SHP77 (cell line): ENCODE measurements around the gene ERCC1.

Experiments used
- DNase-seq, 2 experiments: peaks; one replicate each; lab custom pipeline; 2025; lab: John Stamatoyannopoulos, UW

The ERCC1 gene

GRCh38 chr19:45405435-45406225 is 18.1 kb downstream of the ERCC1 start:
- DNase-seq: peak; percentile 77 to 83

- DNase-seq: peak; percentile 30 to 65
These were observed 18.9 kb downstream of the ERCC1 start, which contains the start of gene PPP1R13L for GRCh38 chr19:45404557-45405434. TSS of gene PPP1R13L (minus strand) at chr19:45405069. CDS start at chr19:45398318, 6,751 bp downstream.

- DNase-seq: peak; percentile 12 to 55
These were observed 19.7 kb downstream of the ERCC1 start for GRCh38 chr19:45403781-45404556.

- DNase-seq: no peak
These were observed 20.4 kb downstream of the ERCC1 start for GRCh38 chr19:45403272-45403671.

- no peak for DNase-seq
These were observed 21.2 kb downstream of the ERCC1 start for GRCh38 chr19:45402298-45403061.

GRCh38 chr19:45401815-45402214 is 21.9 kb downstream of the ERCC1 start:
- DNase-seq: no peak

GRCh38 chr19:45400192-45400591 is 23.5 kb downstream of the ERCC1 start:
- no peak for DNase-seq

GRCh38 chr19:45395821-45396617 is 27.7 kb downstream of the ERCC1 start:
- no peak for DNase-seq

GRCh38 chr19:45391871-45392665 is 31.6 kb downstream of the ERCC1 start:
- DNase-seq: no peak

- DNase-seq: no peak
These were observed 32.4 kb downstream of the ERCC1 start for GRCh38 chr19:45391346-45391745.

GRCh38 chr19:45385392-45386221 is 38.1 kb downstream of the ERCC1 start:
- no peak for DNase-seq

GRCh38 chr19:45382426-45382825 is 41.3 kb downstream of the ERCC1 start:
- DNase-seq: no peak

GRCh38 chr19:45380107-45380506 is 43.6 kb downstream of the ERCC1 start:
- no peak for DNase-seq

- DNase-seq: no peak
These were observed 47.5 kb downstream of the ERCC1 start for GRCh38 chr19:45376045-45376724.

GRCh38 chr19:45370410-45371204 is 53.1 kb downstream of the ERCC1 start, which contains the start of gene ERCC2:
TSS of gene ERCC2 (minus strand) at chr19:45370573. CDS start at chr19:45370540, 33 bp downstream.
- peak; percentile 96 to 97 for DNase-seq

- DNase-seq: no peak
These were observed 54.9 kb downstream of the ERCC1 start for GRCh38 chr19:45368737-45369340.

GRCh38 chr19:45368127-45368526 is 55.6 kb downstream of the ERCC1 start:
- DNase-seq: no peak
